Measurements from ENCODE around the gene SLC12A5.

Gene SLC12A5

DNA sequence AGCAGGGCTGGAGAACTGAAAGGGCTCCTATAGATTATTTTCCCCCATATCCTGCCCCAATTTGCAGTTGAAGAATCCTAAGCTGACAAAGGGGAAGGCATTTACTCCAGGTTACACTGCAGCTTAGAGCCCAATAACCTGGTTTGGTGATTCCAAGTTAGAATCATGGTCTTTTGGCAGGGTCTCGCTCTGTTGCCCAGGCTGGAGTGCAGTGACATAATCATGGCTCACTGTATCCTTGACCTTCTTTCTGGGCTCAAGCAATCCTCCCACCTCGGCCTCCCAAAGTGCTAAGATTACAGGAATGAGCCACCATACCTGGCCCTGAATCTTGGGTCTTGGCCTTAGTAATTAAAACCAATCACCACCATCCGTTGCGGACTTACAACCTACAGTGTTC is 21.3 kb upstream of the SLC12A5 start:
- no peak for DNase-seq

DNA sequence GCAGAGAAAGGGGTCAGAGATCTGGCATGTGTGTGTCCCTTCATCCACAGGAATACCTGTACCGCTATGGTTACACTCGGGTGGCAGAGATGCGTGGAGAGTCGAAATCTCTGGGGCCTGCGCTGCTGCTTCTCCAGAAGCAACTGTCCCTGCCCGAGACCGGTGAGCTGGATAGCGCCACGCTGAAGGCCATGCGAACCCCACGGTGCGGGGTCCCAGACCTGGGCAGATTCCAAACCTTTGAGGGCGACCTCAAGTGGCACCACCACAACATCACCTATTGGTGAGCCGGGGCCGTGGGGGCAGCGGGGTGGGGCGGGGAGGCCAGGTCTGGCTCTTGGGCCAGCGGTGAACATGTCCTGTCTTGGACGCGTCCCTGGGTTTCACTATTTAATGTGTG is 19.2 kb upstream of the SLC12A5 start:
- DNase-seq, result no peak

DNA sequence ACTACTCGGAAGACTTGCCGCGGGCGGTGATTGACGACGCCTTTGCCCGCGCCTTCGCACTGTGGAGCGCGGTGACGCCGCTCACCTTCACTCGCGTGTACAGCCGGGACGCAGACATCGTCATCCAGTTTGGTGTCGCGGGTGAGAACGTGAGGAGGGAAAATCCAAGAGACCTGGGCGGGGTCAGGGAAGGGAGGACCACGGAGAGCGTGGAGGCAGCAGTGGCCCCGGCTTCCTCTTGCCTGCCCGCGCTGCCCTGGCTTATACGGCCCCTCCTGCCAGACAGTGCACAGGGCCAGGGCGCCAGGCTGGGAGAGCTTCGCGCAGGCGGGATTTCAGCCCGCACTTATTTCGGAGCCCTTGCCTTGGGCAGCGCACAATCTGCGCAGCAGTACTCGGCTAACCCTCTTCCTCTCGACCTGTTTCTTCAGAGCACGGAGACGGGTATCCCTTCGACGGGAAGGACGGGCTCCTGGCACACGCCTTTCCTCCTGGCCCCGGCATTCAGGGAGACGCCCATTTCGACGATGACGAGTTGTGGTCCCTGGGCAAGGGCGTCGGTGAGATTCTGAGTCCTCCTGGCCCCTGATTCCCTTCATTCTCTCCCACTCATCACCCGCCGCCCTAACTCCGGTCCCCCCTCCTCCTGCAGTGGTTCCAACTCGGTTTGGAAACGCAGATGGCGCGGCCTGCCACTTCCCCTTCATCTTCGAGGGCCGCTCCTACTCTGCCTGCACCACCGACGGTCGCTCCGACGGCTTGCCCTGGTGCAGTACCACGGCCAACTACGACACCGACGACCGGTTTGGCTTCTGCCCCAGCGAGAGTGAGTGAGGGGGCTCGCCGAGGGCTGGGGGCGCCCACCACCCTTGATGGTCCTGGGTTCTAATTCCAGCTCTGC is 18.3 kb upstream of the SLC12A5 start:
- DNase-seq, result no peak

- DNase-seq, result no peak
Measured at GRCh38 chr20:46011631-46012482, 17.2 kb upstream of the SLC12A5 start.

GRCh38 chr20:46012921-46013320 is 16.1 kb upstream of the SLC12A5 start:
- no peak for DNase-seq

DNA sequence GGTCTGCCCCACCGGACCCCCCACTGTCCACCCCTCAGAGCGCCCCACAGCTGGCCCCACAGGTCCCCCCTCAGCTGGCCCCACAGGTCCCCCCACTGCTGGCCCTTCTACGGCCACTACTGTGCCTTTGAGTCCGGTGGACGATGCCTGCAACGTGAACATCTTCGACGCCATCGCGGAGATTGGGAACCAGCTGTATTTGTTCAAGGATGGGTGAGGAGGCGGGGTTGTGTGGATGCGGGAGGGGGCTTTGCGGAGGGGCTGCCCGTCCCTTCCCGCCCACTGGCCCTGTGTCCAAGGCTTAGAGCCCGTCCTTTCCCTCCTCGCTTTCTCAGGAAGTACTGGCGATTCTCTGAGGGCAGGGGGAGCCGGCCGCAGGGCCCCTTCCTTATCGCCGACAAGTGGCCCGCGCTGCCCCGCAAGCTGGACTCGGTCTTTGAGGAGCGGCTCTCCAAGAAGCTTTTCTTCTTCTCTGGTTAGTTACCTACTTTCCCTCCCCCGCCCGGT is 15.6 kb upstream of the SLC12A5 start:
- DNase-seq, result peak in 1 of 3 experiments; percentile 83

DNA sequence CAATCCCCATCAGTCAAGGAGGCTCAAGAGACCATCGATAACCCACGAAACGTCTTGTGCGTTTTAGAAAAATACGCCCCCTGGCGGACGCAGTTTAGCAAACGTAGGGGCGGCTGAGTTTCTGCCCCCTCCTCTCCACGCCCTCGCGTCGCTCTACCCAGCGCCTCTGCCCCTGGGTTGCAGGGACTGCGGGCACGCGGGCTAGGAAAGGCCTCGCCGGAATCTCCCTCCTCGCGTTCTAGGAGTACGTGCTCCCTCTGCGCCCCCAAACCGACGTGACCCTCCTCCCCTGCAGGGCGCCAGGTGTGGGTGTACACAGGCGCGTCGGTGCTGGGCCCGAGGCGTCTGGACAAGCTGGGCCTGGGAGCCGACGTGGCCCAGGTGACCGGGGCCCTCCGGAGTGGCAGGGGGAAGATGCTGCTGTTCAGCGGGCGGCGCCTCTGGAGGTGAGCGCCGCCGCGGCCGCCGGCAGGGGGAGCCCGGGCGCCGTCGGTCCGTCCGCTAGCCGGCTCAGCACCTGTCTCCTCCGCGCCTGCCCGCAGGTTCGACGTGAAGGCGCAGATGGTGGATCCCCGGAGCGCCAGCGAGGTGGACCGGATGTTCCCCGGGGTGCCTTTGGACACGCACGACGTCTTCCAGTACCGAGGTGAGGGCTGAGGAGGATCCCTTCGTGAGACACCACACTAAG is 15.0 kb upstream of the SLC12A5 start:
- peak; percentile 90 to 95 (median 94) for DNase-seq

DNA sequence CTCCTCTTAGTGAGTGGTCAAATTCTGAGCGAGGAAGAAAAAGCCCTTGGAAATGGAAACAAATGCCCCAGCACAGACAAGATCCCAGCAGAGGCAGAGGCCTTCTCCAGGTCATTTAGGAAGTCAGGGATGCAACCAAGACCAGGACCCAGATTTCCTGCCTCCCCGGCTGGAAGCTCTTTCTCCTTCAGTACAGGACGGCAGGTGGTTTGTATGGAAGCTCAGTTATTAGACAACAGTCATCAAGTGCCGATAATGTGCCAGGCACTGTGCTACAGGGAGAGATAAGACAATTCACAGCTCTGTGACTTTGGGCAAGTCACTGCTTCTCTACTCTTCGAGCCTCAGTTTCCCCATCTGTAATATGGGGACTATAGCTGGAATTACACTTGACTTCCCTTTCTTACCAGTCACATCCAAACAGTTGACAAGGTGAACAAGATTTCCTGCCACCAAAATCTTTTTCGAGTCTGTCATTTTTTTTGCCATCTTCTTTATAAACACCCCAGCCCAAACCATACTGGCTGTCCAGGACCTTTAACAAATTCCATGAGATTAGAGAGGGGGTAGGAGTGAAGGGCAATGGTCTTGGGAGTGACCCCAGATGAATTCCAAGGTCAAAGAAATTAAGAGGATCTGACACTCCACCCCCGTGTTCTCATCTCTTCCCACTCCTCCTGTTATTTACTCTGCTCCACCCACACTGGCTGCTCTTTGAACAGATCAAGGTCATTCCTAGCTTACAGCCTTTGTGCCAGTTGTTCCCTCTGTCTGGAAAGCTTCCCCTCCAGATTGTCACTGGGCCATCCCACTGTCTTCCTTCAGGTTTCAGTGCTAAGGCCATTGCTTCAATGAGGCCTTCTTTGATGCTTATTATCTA is 14.3 kb upstream of the SLC12A5 start:
- peak in 1 of 3 experiments; percentile 30 for DNase-seq

- no peak for DNase-seq
Measured at GRCh38 chr20:46017272-46017671, 11.7 kb upstream of the SLC12A5 start.

- DNase-seq, result no peak
Measured at GRCh38 chr20:46018112-46018511, 10.9 kb upstream of the SLC12A5 start.

- DNase-seq, result no peak
Measured at GRCh38 chr20:46018611-46019010, 10.4 kb upstream of the SLC12A5 start.

DNA sequence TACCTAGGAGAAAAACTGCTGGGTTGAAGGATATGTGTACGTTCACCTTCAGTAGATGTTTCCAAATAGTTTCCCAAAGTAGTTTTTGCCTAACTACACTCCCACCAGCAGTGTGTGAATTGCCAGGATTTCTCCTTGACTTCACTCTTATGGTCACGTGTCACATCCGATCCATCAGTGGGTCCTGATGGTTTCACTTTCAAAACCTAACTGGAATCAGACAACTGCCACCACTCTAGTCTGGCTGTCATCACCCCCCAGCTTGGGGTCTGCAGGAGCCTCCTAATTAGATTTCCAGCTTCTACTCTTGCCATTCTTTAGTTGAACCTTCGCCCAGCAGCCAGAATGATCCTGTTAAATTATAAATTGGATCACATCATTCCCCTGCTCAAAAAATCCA is 8.5 kb upstream of the SLC12A5 start:
- DNase-seq, result no peak

DNA sequence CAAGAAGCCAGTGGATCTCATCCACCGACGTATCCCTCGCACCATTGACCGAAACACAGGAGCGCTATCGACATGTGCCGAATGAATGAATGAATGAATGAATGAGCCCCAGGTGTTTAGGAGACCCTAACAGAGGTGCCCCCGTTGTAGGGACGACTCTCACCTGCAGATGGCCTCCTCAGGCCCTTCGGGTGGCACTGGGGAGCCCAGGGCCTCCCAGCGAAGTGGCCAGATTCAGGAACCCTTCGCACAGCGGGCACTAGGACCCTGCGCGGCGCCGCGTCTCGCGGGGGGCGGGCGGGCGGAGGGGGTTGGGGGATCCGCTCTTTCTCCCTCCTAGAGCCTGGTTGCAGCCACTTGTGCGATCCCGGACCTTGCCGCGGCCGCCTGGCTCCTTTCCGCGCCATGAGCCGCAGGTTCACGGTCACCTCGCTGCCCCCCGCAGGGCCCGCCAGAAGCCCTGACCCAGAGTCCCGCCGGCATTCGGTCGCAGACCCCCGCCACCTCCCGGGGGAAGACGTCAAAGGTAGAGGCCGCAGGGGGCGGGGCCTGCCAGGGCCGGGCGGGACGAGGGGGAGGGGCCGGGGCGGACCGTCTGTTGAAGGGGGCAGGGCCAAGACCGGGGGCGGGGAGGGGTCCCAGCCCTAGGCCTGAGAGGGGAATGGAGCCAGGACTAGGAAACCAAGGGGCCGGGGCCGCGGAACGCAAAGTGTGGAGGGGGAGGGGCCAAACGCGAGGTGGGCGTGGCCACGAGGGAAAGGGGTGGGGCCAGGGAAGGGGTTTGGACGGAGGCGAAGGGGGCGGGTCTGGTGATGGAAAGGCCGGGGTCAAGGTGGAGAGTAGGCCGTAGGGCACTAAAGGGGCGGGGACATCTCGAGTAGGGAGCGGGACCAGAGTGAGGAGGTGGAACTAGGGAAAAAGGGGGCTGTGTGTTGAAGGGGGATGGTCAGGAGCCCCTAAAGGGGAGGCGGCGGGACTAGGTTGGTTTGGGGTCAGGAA is 7.4 kb upstream of the SLC12A5 start:
- DNase-seq, result peak; percentile 79 to 96 (median 95)

GRCh38 chr20:46022411-46023147 is 6.4 kb upstream of the SLC12A5 start:
- peak; percentile 67 to 82 (median 82) for DNase-seq

GRCh38 chr20:46023148-46023484 is 5.9 kb upstream of the SLC12A5 start:
- no peak for DNase-seq

- no peak for DNase-seq
Measured at GRCh38 chr20:46023999-46024398, 5.0 kb upstream of the SLC12A5 start.

DNA sequence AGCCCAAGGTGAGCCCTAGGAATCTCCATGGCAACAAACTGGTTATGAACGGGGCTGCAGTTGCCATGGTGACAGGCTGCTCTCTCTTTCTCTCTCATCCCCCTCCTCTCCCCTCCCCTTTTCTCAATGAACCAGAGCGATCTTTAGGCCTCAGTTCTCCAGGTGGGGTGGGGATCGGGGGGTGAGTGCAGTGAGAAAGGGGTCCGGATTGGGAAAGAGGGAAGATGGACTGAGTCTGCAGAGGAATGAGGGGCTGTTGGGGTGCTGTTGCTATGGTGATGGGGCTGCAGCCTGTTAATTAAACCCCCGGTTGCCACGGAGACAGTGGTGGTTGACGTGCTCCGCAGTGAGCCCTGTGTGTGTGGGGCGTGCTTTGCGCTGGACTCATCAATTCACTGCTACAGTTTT is 3.6 kb upstream of the SLC12A5 start:
- peak in 2 of 3 experiments; percentile 64 to 88 for DNase-seq

DNA sequence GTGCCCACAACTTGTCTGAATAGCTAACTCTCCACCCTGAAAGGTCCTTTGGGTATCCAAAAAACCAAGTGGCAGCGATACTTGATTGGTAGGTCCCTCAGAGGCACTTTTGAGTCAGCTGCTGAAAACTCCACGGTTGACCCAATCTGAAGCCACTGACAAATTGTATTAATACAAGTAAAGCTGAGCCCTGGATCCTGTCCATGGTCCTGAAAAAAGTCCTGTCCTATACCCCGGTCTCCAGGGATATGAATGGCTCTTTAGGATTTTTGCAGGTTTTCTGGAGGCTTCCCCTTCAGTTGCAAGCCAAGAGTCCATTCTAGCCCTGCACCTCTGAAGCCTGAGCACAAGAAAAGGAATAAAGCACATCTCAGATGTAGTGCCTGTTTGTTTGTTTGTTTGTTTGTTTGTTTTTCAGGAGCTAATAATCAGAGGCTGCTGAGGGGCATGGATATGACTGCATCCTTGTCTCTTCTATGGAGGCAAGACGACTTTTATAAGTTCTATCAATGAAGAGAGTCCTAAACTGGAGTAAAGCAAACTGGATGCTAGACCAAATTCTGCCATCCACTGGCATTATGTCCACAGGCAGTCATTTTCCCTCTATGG is 1.7 kb upstream of the SLC12A5 start:
- DNase-seq, result no peak

GRCh38 chr20:46028110-46028509 is 905 bp upstream of the SLC12A5 start:
- no peak for DNase-seq
